ENCODE measurements around the gene PEX7.
A peak's percentile ranks its signal among the peaks of the same experiment; 100 is the strongest.
"Not testable (repeated sequence)": the region's sequence is repeated elsewhere in the genome, so short reads cannot be mapped to it uniquely, and the experiment has no call there.

The PEX7 gene

GRCh38 chr6:136822376-136823127, at the start of gene PEX7:
PEX7 (plus strand) TSS chr6:136822592; CDS start chr6:136822666, 74 bp downstream.
- peak; percentile 83 for DNase-seq (ENCODE audit: low spot score)

- no peak for DNase-seq (ENCODE audit: low spot score)
Observed at GRCh38 chr6:136772685-136773472, 49.5 kb upstream of the PEX7 start.

GRCh38 chr6:136773473-136773796, 49.0 kb upstream of the PEX7 start:
- DNase-seq (ENCODE audit: low spot score) = no peak

- DNase-seq (ENCODE audit: low spot score) = no peak
Observed at GRCh38 chr6:136774228-136775041, 48.0 kb upstream of the PEX7 start.

GRCh38 chr6:136775081-136775480, 47.3 kb upstream of the PEX7 start:
- DNase-seq (ENCODE audit: low spot score) = no peak

GRCh38 chr6:136775548-136775947, 46.8 kb upstream of the PEX7 start:
- no peak for DNase-seq (ENCODE audit: low spot score)

- no peak for DNase-seq (ENCODE audit: low spot score)
Observed at GRCh38 chr6:136777651-136778050, 44.7 kb upstream of the PEX7 start.

- DNase-seq (ENCODE audit: low spot score) = no peak
Observed at GRCh38 chr6:136779682-136780081, 42.7 kb upstream of the PEX7 start.

- DNase-seq (ENCODE audit: low spot score) = no peak
Observed at GRCh38 chr6:136780972-136781371, 41.4 kb upstream of the PEX7 start.

GRCh38 chr6:136782021-136782770, 40.2 kb upstream of the PEX7 start:
- DNase-seq (ENCODE audit: low spot score) = peak; percentile 7

GRCh38 chr6:136783021-136783420, 39.4 kb upstream of the PEX7 start:
- no peak for DNase-seq (ENCODE audit: low spot score)

- DNase-seq (ENCODE audit: low spot score) = no peak
Observed at GRCh38 chr6:136783495-136784270, 38.7 kb upstream of the PEX7 start.

- no peak for DNase-seq (ENCODE audit: low spot score)
Observed at GRCh38 chr6:136784271-136784664, 38.1 kb upstream of the PEX7 start.

GRCh38 chr6:136784910-136785746, 37.3 kb upstream of the PEX7 start:
- DNase-seq (ENCODE audit: low spot score) = no peak

GRCh38 chr6:136786658-136787057, 35.7 kb upstream of the PEX7 start:
- DNase-seq (ENCODE audit: low spot score) = no peak

GRCh38 chr6:136787726-136788068, 34.7 kb upstream of the PEX7 start:
- no peak for DNase-seq (ENCODE audit: low spot score)

GRCh38 chr6:136788069-136788902, 34.1 kb upstream of the PEX7 start:
- DNase-seq (ENCODE audit: low spot score) = no peak

- not testable (repeated sequence) for DNase-seq (ENCODE audit: low spot score)
Observed at GRCh38 chr6:136789440-136789839, 33.0 kb upstream of the PEX7 start.

Measured in SW480 (cell line).